ENCODE data around the gene ABCA2. TPM values are rescaled to one million over a fixed set of nuclear protein-coding genes. Genes with fewer than 3 reads are reported as not detected.

ABCA2 gene
- total and polyA plus RNA-seq, 9 of the 15 experiments (the other 6 are each of a cell fraction or from before 2014, with no cell fraction given), result 0.69 to 16.3 (median 6.1) TPM; not detected in 2

- peak in 1 of 2 experiments; percentile 19 for TF ChIP-seq E2F6 (IDR thresholded peaks at IDR 0.05; ENCODE audit: borderline replicate concordance in 1 of 2, extremely low read depth in 1 of 2, insufficient read depth in 1 of 2, insufficient read length in 1 of 2, low read depth in 1 of 2, low read length in 1 of 2, poor library complexity in 1 of 2, severe bottlenecking in 1 of 2)
- TF ChIP-seq TAF9B (IDR thresholded peaks at IDR 0.05; ENCODE audit: partially characterized antibody), result no peak
- no peak for TF ChIP-seq RFX5 (IDR thresholded peaks at IDR 0.05; ENCODE audit: low read depth, low read length)
- peak; percentile 38 for TF ChIP-seq CHD1 (IDR thresholded peaks at IDR 0.05; ENCODE audit: low read length)
- no peak for TF ChIP-seq JUNB (CRISPR knock-in tag; conservative IDR thresholded peaks at IDR 0.05)
- TF ChIP-seq TCFL5 (CRISPR knock-in tag; conservative IDR thresholded peaks at IDR 0.05), result no peak
- no peak for TF ChIP-seq PCBP2 (IDR thresholded peaks at IDR 0.05; ENCODE audit: low read depth, low read length, poor library complexity, severe bottlenecking)
- TF ChIP-seq PCBP1 (IDR thresholded peaks at IDR 0.05; ENCODE audit: low read depth, low read length, poor library complexity, severe bottlenecking), result peak; percentile 81
- TF ChIP-seq MTA1 (IDR thresholded peaks at IDR 0.05; ENCODE audit: borderline replicate concordance), result no peak
- no peak for TF ChIP-seq SP1 (CRISPR knock-in tag; IDR thresholded peaks at IDR 0.05)
- TF ChIP-seq ZNF764 (CRISPR knock-in tag; IDR thresholded peaks at IDR 0.05; ENCODE audit: low read depth), result no peak
- 0 out of 2 replicates have a peak, but pooled peaks have one; percentile 38 for TF ChIP-seq FOXP1 (CRISPR knock-in tag; IDR thresholded peaks at IDR 0.05)
- peak; percentile 69 to 83; a peak in 2 of 4 replicates for TF ChIP-seq UBTF (IDR thresholded peaks at IDR 0.05; ENCODE audit: borderline replicate concordance in 1 of 2, low read depth in 2 of 2, low read length in 2 of 2)
- 0 out of 2 replicates have a peak, but pooled peaks have one; percentile 39 for TF ChIP-seq ARID4B (CRISPR knock-in tag; IDR thresholded peaks at IDR 0.05)
- TF ChIP-seq KLF1 (tag; IDR thresholded peaks at IDR 0.05), result no peak
Observed at GRCh38 chr9:137069508-137070091, 41.6 kb upstream of the ABCA2 start (continued).
